ENCODE results near the gene NKAIN2.

GRCh38 chr6:123896869-123897268 is 93.2 kb downstream of the NKAIN2 start:
- TF ChIP-seq SMAD3 (CRISPR knock-in tag; conservative IDR thresholded peaks at IDR 0.05): no peak
- no peak for TF ChIP-seq HNRNPL (IDR thresholded peaks at IDR 0.05; ENCODE audit: low read depth, low read length)
- no peak for TF ChIP-seq E2F6 (IDR thresholded peaks at IDR 0.05; ENCODE audit: borderline replicate concordance in 1 of 2, extremely low read depth in 1 of 2, insufficient read depth in 1 of 2, insufficient read length in 1 of 2, low read depth in 1 of 2, low read length in 1 of 2, poor library complexity in 1 of 2, severe bottlenecking in 1 of 2)
- no peak for TF ChIP-seq CREB1 (IDR thresholded peaks at IDR 0.05)
- no peak for TF ChIP-seq CREB1 (CRISPR knock-in tag; IDR thresholded peaks at IDR 0.05)
- TF ChIP-seq NFXL1 (CRISPR knock-in tag; IDR thresholded peaks at IDR 0.05): no peak
- no peak for TF ChIP-seq CTCF (IDR thresholded peaks at IDR 0.05 in 2 of 3, conservative IDR thresholded peaks at IDR 0.05 in 1 of 3; ENCODE audit: insufficient read depth in 2 of 3, low read depth in 1 of 3, low read length in 3 of 3)
- no peak for TF ChIP-seq TAF7 (tag; IDR thresholded peaks at IDR 0.05)
- TF ChIP-seq THRA (IDR thresholded peaks at IDR 0.05): no peak
- TF ChIP-seq SRSF1 (IDR thresholded peaks at IDR 0.05; ENCODE audit: low read depth, low read length): no peak
- no peak for TF ChIP-seq ATF3 (IDR thresholded peaks at IDR 0.05)
- TF ChIP-seq ATF3 (CRISPR knock-in tag; conservative IDR thresholded peaks at IDR 0.05): no peak
- no peak for TF ChIP-seq YY1 (IDR thresholded peaks at IDR 0.05; ENCODE audit: borderline replicate concordance in 1 of 3, control insufficient read depth in 1 of 3, extremely low read depth in 1 of 3, insufficient read depth in 3 of 3, insufficient read length in 1 of 3, insufficient replicate concordance in 2 of 3, low read depth in 1 of 3, low read length in 2 of 3)
- no peak for TF ChIP-seq MXI1 (IDR thresholded peaks at IDR 0.05; ENCODE audit: low read depth, low read length)
- no peak for TF ChIP-seq RBBP5 (IDR thresholded peaks at IDR 0.05; ENCODE audit: borderline replicate concordance, insufficient read depth, low read length, poor library complexity, severe bottlenecking)
